Liver (tissue), 9 donors: ENCODE data around the gene EME1. TPM values are rescaled to one million over a fixed set of nuclear protein-coding genes. Genes with fewer than 3 reads are reported as not detected.

ENCODE experiments used
- DNase-seq: peaks from one replicate; pipeline ENCODE4 v3.0.0-alpha.2; 2017; ENCODE audit warnings: low spot score
- H3K27ac ChIP-seq, 2 donors: one replicate each; pipeline ENCODE4 v1.7.0; 2013; ENCODE audit warnings: inconsistent platforms in 2 of 2, low read length in 2 of 2, control low read depth in 1 of 2, low read depth in 1 of 2, mild to moderate bottlenecking in 1 of 2
- H3K27me3 ChIP-seq, 4 donors: one replicate each; pipeline versions ENCODE4 v1.6.1 to v1.7.0; 2013; ENCODE audit warnings: low read length in 3 of 4, inconsistent platforms in 1 of 4, mild to moderate bottlenecking in 1 of 4, moderate library complexity in 1 of 4; ENCODE audit not compliant: control insufficient read depth in 4 of 4, insufficient read depth in 4 of 4
- H3K36me3 ChIP-seq, 4 donors: one replicate each; pipeline versions ENCODE4 v1.6.1 to v1.7.0; 2013; ENCODE audit warnings: low read length in 3 of 4, mild to moderate bottlenecking in 3 of 4, low read depth in 1 of 4, moderate library complexity in 1 of 4; ENCODE audit not compliant: control insufficient read depth in 4 of 4, insufficient read depth in 3 of 4
- H3K4me1 ChIP-seq, 4 donors: one replicate each; pipeline versions ENCODE4 v1.6.1 to v1.7.0; 2013; ENCODE audit warnings: low read length in 3 of 4, mild to moderate bottlenecking in 3 of 4, moderate library complexity in 1 of 4; ENCODE audit not compliant: control insufficient read depth in 4 of 4, insufficient read depth in 4 of 4
- H3K4me3 ChIP-seq, 3 donors: one replicate each; pipeline versions ENCODE4 v1.6.1 to v1.7.0; 2013; ENCODE audit warnings: low read length in 3 of 3, control low read depth in 1 of 3, low read depth in 1 of 3, mild to moderate bottlenecking in 1 of 3
- H3K9ac ChIP-seq, 2 donors: one replicate each; pipeline ENCODE4 v1.7.0; 2013; ENCODE audit warnings: low read length in 2 of 2, mild to moderate bottlenecking in 2 of 2, moderate library complexity in 2 of 2, control low read depth in 1 of 2, low read depth in 1 of 2
- H3K9me3 ChIP-seq, 4 donors: one replicate each; pipeline versions ENCODE4 v1.6.1 to v1.7.0; 2013; ENCODE audit warnings: low read length in 3 of 4; ENCODE audit not compliant: control insufficient read depth in 4 of 4
- ATF3 ChIP-seq: IDR thresholded peaks from 2 replicates; pipeline ENCODE4 v1.6.1; 2016; ENCODE audit warnings: antibody characterized with exemption
- CTCF ChIP-seq: fragments of 150-350 bp; IDR thresholded peaks from 2 replicates; pipeline ENCODE4 v1.5.1; 2017; ENCODE audit warnings: improper control_type of control experiment, low read depth, low read length; ENCODE audit not compliant: missing input control
- EGR1 ChIP-seq, 2 donors: IDR thresholded peaks; 2 replicates each; pipeline ENCODE4 v1.6.1; 2016 to 2018; ENCODE audit warnings: antibody characterized with exemption in 2 of 2, low read depth in 2 of 2
- FOXA1 ChIP-seq: IDR thresholded peaks from 2 replicates; pipeline ENCODE4 v1.6.1; 2016; ENCODE audit warnings: antibody characterized with exemption
- FOXA2 ChIP-seq: IDR thresholded peaks from 2 replicates; pipeline ENCODE4 v1.6.1; 2016; ENCODE audit warnings: antibody characterized with exemption
- GABPA ChIP-seq, 2 donors: IDR thresholded peaks in 1 of 2; conservative IDR thresholded peaks in 1 of 2; 2 replicates each; pipeline ENCODE4 v1.6.1; 2016; ENCODE audit warnings: antibody characterized with exemption in 2 of 2, mild to moderate bottlenecking in 1 of 2, moderate library complexity in 1 of 2
- HNF4A ChIP-seq, 2 donors: conservative IDR thresholded peaks; 2 replicates each; pipeline ENCODE4 v1.6.1; 2016; ENCODE audit warnings: antibody characterized with exemption in 2 of 2, mild to moderate bottlenecking in 2 of 2
- HNF4G ChIP-seq: IDR thresholded peaks from 2 replicates; pipeline ENCODE4 v1.6.1; 2016; ENCODE audit warnings: antibody characterized with exemption
- JUND ChIP-seq, 2 donors: IDR thresholded peaks; 2 replicates each; pipeline ENCODE4 v1.6.1; 2016; ENCODE audit warnings: antibody characterized with exemption in 2 of 2
- MAX ChIP-seq: IDR thresholded peaks from 2 replicates; pipeline ENCODE4 v1.6.1; 2016; ENCODE audit warnings: antibody characterized with exemption
- NR2F2 ChIP-seq: IDR thresholded peaks from 2 replicates; pipeline ENCODE4 v1.6.1; 2016; ENCODE audit warnings: antibody characterized with exemption
- RAD21 ChIP-seq, 2 donors: IDR thresholded peaks; 2 replicates each; pipeline ENCODE4 v1.6.1; 2016; ENCODE audit warnings: antibody characterized with exemption in 2 of 2, mild to moderate bottlenecking in 2 of 2
- REST ChIP-seq: IDR thresholded peaks from 2 replicates; pipeline ENCODE4 v1.6.1; 2016; ENCODE audit warnings: antibody characterized with exemption, mild to moderate bottlenecking
- RXRA ChIP-seq, 2 donors: IDR thresholded peaks; 2 replicates each; pipeline ENCODE4 v1.6.1; 2017 to 2018; ENCODE audit warnings: antibody characterized with exemption in 2 of 2, mild to moderate bottlenecking in 1 of 2
- SP1 ChIP-seq: IDR thresholded peaks from 2 replicates; pipeline ENCODE4 v1.6.1; 2018; ENCODE audit warnings: antibody characterized with exemption, mild to moderate bottlenecking
- TAF1 ChIP-seq: conservative IDR thresholded peaks from 2 replicates; pipeline ENCODE4 v1.6.1; 2016; ENCODE audit warnings: antibody characterized with exemption, mild to moderate bottlenecking
- YY1 ChIP-seq: IDR thresholded peaks from 2 replicates; pipeline ENCODE4 v1.6.1; 2016; ENCODE audit warnings: antibody characterized with exemption, mild to moderate bottlenecking
- ZBTB33 ChIP-seq: IDR thresholded peaks from 2 replicates; pipeline ENCODE4 v1.6.1; 2016; ENCODE audit warnings: antibody characterized with exemption
- WGBS: extraction: QIAGEN DNeasy Blood & Tissue Kit; methylation state at CpG from one replicate; pipeline ENCODE4 v1.1.7; 2013; 5-methylcytosine and 5-hydroxymethylcytosine counted together
- polyA plus RNA-seq, 2 donors: library from polyadenylated mRNA; stranded (reverse) in 1 of 2; unstranded in 1 of 2; fragments of 200-250 nt in 1 of 2; fragments of >200 nt in 1 of 2; fragmentation: Nextera tagmentation in 1 of 2; extraction: Ambion mirVana in 1 of 2; gene quantifications; one replicate each; pipeline versions ENCODE4 v1.2.1 to v1.2.3, GENCODE V29; 2013 to 2015
- total RNA-seq, 2 donors: library from RNA; depleted of rRNA; stranded (reverse); fragments of >200 nt; gene quantifications; one replicate each; pipeline ENCODE4 v1.2.3, GENCODE V29; 2014
- donor health status: healthy.
- donor health status: healthy.
- donor health status: healthy.
- donor health status: healthy.
- donor health status: healthy.

The EME1 gene
- total and polyA plus RNA-seq, 4 donors = 0.08 to 3.4 (median 0.35) TPM

GRCh38 chr17:50356418-50356817, 16.6 kb upstream of the EME1 start:
- TF ChIP-seq SP1 = no peak
- H3K9me3 ChIP-seq = no peaks in the 10 kb centered on the region
- H3K9ac ChIP-seq = no peak overlapping the region
- no peak overlapping the region for H3K4me3 ChIP-seq
- no peak overlapping the region for H3K27ac ChIP-seq
- H3K4me1 ChIP-seq = peaks cover 0 to 6% (median 3%) of the 10 kb centered on the region in 4 donors
- 96% methylated on average over 12 of the region's 12 CpGs for WGBS
- peaks cover 1 to 41% (median 15%) of the 10 kb centered on the region in 4 donors for H3K36me3 ChIP-seq
- H3K27me3 ChIP-seq = no peaks in the 10 kb centered on the region
- no peak for DNase-seq

GRCh38 chr17:50356892-50357510, 16.0 kb upstream of the EME1 start:
- DNase-seq = no peak
- TF ChIP-seq ZBTB33 (no peak), CTCF (no peak), NR2F2 (no peak), RXRA (IDR thresholded peaks at IDR 0.05) (no peak), HNF4G (no peak), JUND (IDR thresholded peaks at IDR 0.05) (no peak), FOXA2 (no peak), REST (no peak), ATF3 (no peak), SP1 (no peak), YY1 (no peak), FOXA1 (no peak), HNF4A (conservative IDR thresholded peaks at IDR 0.05) (no peak), RAD21 (IDR thresholded peaks at IDR 0.05) (no peak), EGR1 (IDR thresholded peaks at IDR 0.05; ENCODE audit: low read depth in 2 of 2) (no peak), TAF1 (no peak), GABPA (IDR thresholded peaks at IDR 0.05 in 1 of 2, conservative IDR thresholded peaks at IDR 0.05 in 1 of 2) (no peak), MAX (no peak)

More at GRCh38 chr17:50356892-50357510, 16.0 kb upstream of the EME1 start:
- Histone ChIP-seq H3K4me1 (peaks cover 0 to 6% (median 3%) of the 10 kb centered on the region in 4 donors), H3K27me3 (no peaks in the 10 kb centered on the region), H3K4me3 (no peak overlapping the region), H3K9ac (no peak overlapping the region), H3K27ac (no peak overlapping the region), H3K9me3 (no peaks in the 10 kb centered on the region), H3K36me3 (peaks cover 1 to 41% (median 15%) of the 10 kb centered on the region in 4 donors)
- 96% methylated on average over 12 of the region's 12 CpGs for WGBS
